Epithelial cell of esophagus (primary cell): ENCODE results near the gene FMNL2.

Experiments used
- DNase-seq: peaks from one replicate; pipeline ENCODE4 v3.0.0; 2010; ENCODE audit warnings: low read depth
- H3K4me3 ChIP-seq: 2 replicates; pipeline ENCODE4 v1.5.1; 2011; ENCODE audit warnings: mild to moderate bottlenecking, low read length, control low read depth
- CTCF ChIP-seq: IDR thresholded peaks from 2 replicates; pipeline ENCODE4 v1.5.1; 2011; ENCODE audit warnings: low read depth, mild to moderate bottlenecking, low read length, control low read depth, inconsistent platforms; ENCODE audit not compliant: insufficient read depth; ENCODE audit errors: missing control alignments

FMNL2 gene

GRCh38 chr2:152629202-152629601 is 294.2 kb downstream of the FMNL2 start:
- TF ChIP-seq CTCF, result no peak
- no peak overlapping the region for H3K4me3 ChIP-seq
- DNase-seq, result no peak

- no peak for TF ChIP-seq CTCF
- no peak overlapping the region for H3K4me3 ChIP-seq
- no peak for DNase-seq
Measured at GRCh38 chr2:152630466-152630865, 295.5 kb downstream of the FMNL2 start.

GRCh38 chr2:152632736-152633135 is 297.8 kb downstream of the FMNL2 start:
- TF ChIP-seq CTCF, result no peak
- no peak overlapping the region for H3K4me3 ChIP-seq
- no peak for DNase-seq

- TF ChIP-seq CTCF, result peak; percentile 80
- no peak overlapping the region for H3K4me3 ChIP-seq
- DNase-seq, result peak; percentile 60
Measured at GRCh38 chr2:152635635-152636298, 300.8 kb downstream of the FMNL2 start.

- H3K4me3 ChIP-seq, result no peak overlapping the region
- no peak for DNase-seq
- TF ChIP-seq CTCF, result no peak
Measured at GRCh38 chr2:152637251-152637650, 302.3 kb downstream of the FMNL2 start.

- no peak for TF ChIP-seq CTCF
- DNase-seq, result no peak
- no peak overlapping the region for H3K4me3 ChIP-seq
Measured at GRCh38 chr2:152638056-152638455, 303.1 kb downstream of the FMNL2 start.

GRCh38 chr2:152638590-152638989 is 303.6 kb downstream of the FMNL2 start:
- no peak for DNase-seq
- H3K4me3 ChIP-seq, result no peak overlapping the region
- TF ChIP-seq CTCF, result no peak
